ENCODE measurements around the gene PUS3.

DNA sequence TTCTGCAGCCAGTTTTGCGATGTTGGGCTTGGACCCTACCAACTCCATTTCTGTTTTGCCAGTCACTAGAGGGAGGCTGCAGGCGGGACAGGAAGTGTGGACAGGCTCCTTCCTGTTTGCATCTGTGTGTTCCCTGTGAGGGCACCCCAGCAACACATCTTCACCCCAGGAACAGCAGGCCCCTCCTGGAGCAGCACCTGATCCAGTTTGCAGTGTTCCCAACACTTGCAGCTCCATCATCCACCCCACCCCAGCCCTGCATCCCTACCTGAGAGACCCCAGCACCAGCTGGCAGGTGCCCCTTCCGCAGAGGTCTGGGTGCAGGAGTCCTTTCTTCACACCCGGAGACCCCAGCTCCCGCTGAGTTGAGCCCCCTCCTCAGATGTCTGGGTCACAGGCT lies 35.4 kb upstream of the PUS3 start:
- TF ChIP-seq, protein P1, sequence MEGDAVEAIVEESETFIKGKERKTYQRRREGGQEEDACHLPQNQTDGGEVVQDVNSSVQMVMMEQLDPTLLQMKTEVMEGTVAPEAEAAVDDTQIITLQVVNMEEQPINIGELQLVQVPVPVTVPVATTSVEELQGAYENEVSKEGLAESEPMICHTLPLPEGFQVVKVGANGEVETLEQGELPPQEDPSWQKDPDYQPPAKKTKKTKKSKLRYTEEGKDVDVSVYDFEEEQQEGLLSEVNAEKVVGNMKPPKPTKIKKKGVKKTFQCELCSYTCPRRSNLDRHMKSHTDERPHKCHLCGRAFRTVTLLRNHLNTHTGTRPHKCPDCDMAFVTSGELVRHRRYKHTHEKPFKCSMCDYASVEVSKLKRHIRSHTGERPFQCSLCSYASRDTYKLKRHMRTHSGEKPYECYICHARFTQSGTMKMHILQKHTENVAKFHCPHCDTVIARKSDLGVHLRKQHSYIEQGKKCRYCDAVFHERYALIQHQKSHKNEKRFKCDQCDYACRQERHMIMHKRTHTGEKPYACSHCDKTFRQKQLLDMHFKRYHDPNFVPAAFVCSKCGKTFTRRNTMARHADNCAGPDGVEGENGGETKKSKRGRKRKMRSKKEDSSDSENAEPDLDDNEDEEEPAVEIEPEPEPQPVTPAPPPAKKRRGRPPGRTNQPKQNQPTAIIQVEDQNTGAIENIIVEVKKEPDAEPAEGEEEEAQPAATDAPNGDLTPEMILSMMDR (IDR thresholded peaks at IDR 0.05) = no peak
- no peak for TF ChIP-seq POLR2A (IDR thresholded peaks at IDR 0.05)
- no peak for TF ChIP-seq POLR2AphosphoS5 (IDR thresholded peaks at IDR 0.05)
- no peak for TF ChIP-seq EP300 (IDR thresholded peaks at IDR 0.05; ENCODE audit: low read depth)

Data from transverse colon (tissue), 4 donors.